PC-9 (cell line): ENCODE results near the gene LRP1. TPM values are rescaled to one million over a fixed set of nuclear protein-coding genes. Genes with fewer than 3 reads are reported as not detected.

Experiments used
- BruUV-seq: library from RNA; stranded (reverse); fragments of 400-500 nt; replicated peaks from 2 replicates; lab custom pipeline; 2021; lab: Mats Ljungman, UMichigan
- CTCF ChIA-PET: fragments of 300-600 bp; sonication (Branson Sonifier 250); formaldehyde crosslinking; loops from one replicate; lab custom pipeline; 2022; ENCODE audit warnings: antibody characterized with exemption; lab: Charles Lee
- POLR2A ChIA-PET: fragments of 300-600 bp; sonication (Branson Sonifier 250); formaldehyde crosslinking; loops from one replicate; lab custom pipeline; 2022; ENCODE audit warnings: antibody characterized with exemption; ENCODE audit not compliant: unreplicated experiment; lab: Charles Lee
- DNase-seq, 2 experiments: peaks; one replicate each; pipeline versions ENCODE4 v3.0.0 to v3.0.0-alpha.2; 2015 to 2022; ENCODE audit warnings: mixed read lengths in 1 of 2
- H2AFZ ChIP-seq: fragments of 200-600 bp; sonication (generic); 2 replicates; pipeline ENCODE4 v1.8.1; 2017; ENCODE audit warnings: antibody characterized with exemption
- H3F3A ChIP-seq: fragments of 200-600 bp; sonication (generic); 2 replicates; pipeline ENCODE4 v1.8.1; 2017; ENCODE audit warnings: antibody characterized with exemption, mild to moderate bottlenecking, low read depth; ENCODE audit not compliant: insufficient read depth
- H3K27ac ChIP-seq: fragments of 200-600 bp; sonication (generic); 2 replicates; pipeline ENCODE4 v1.6.1; 2016; ENCODE audit warnings: mixed run types
- H3K27me3 ChIP-seq: fragments of 200-600 bp; sonication (generic); 2 replicates; pipeline ENCODE4 v1.6.1; 2016; ENCODE audit warnings: low read depth, mixed run types; ENCODE audit not compliant: insufficient read depth
- H3K36me3 ChIP-seq: fragments of 200-600 bp; sonication (generic); 2 replicates; pipeline ENCODE4 v1.6.1; 2016; ENCODE audit warnings: low read depth, mixed run types
- H3K4me1 ChIP-seq: fragments of 200-600 bp; sonication (generic); replicated peaks from 2 replicates; pipeline ENCODE4 v1.6.1; 2016; ENCODE audit warnings: mixed run types; ENCODE audit not compliant: insufficient read depth
- H3K4me2 ChIP-seq: fragments of 200-600 bp; sonication (generic); 2 replicates; pipeline ENCODE4 v1.6.1; 2017; ENCODE audit warnings: mixed run types
- H3K4me3 ChIP-seq: fragments of 200-600 bp; sonication (generic); 2 replicates; pipeline ENCODE4 v1.6.1; 2016; ENCODE audit warnings: mixed run types
- H3K79me2 ChIP-seq: fragments of 200-600 bp; sonication (generic); 2 replicates; pipeline ENCODE4 v1.6.1; 2017; ENCODE audit warnings: low read depth, mixed run types
- H3K9me2 ChIP-seq: fragments of 200-600 bp; sonication (generic); 2 replicates; pipeline ENCODE4 v1.8.1; 2017; ENCODE audit warnings: mild to moderate bottlenecking; ENCODE audit not compliant: insufficient read depth
- H3K9me3 ChIP-seq: fragments of 200-600 bp; sonication (generic); 2 replicates; pipeline ENCODE4 v1.8.1; 2016; ENCODE audit warnings: low read depth; ENCODE audit not compliant: insufficient read depth
- H4K20me1 ChIP-seq: fragments of 200-600 bp; sonication (generic); 2 replicates; pipeline ENCODE4 v1.8.1; 2017; ENCODE audit not compliant: insufficient read depth
- CTCF ChIP-seq: fragments of 200-600 bp; sonication (generic); conservative IDR thresholded peaks from 2 replicates; pipeline ENCODE4 v1.6.1; 2017; ENCODE audit warnings: mixed run types, antibody characterized with exemption, mild to moderate bottlenecking, moderate library complexity
- EZH2 ChIP-seq: fragments of 200-600 bp; sonication (generic); IDR thresholded peaks from 2 replicates; pipeline ENCODE4 v1.8.0; 2017; ENCODE audit warnings: antibody characterized with exemption, low read depth
- intact Hi-C: fragments of 100-400 bp; cut with micrococcal nuclease; formaldehyde crosslinking; loops from one replicate; pipeline ENCODE4 v1.10.0; 2022; ENCODE audit not compliant: unreplicated experiment
- total RNA-seq: library from RNA; stranded (reverse); gene quantifications from 2 replicates; pipeline ENCODE4 v1.2.3, GENCODE V29; 2021

LRP1 gene
- total RNA-seq, 1 experiment from 2014 or later, result 51.4 TPM

- BruUV-seq, result no TSS peak
- ChIA-PET CTCF (no interaction called here), POLR2A (no interaction called here)
- Histone ChIP-seq H3K27ac (no peak overlapping the region), H3K36me3 (no peaks in the 10 kb centered on the region), H2AFZ (no peak overlapping the region), H3K9me2 (no peaks in the 10 kb centered on the region), H3K9me3 (no peaks in the 10 kb centered on the region), H3K4me3 (no peak overlapping the region), H3K4me1 (no peaks in the 10 kb centered on the region), H3F3A (no peaks in the 10 kb centered on the region), H3K79me2 (no peaks in the 10 kb centered on the region), H3K27me3 (no peaks in the 10 kb centered on the region), H3K4me2 (no peak overlapping the region), H4K20me1 (no peaks in the 10 kb centered on the region)
- intact Hi-C loops, result no loop called here
- no peak for DNase-seq
- TF ChIP-seq CTCF, result no peak
- TF ChIP-seq EZH2, result no peak
Measured at GRCh38 chr12:57198329-57198728, 70.0 kb downstream of the LRP1 start.

DNA sequence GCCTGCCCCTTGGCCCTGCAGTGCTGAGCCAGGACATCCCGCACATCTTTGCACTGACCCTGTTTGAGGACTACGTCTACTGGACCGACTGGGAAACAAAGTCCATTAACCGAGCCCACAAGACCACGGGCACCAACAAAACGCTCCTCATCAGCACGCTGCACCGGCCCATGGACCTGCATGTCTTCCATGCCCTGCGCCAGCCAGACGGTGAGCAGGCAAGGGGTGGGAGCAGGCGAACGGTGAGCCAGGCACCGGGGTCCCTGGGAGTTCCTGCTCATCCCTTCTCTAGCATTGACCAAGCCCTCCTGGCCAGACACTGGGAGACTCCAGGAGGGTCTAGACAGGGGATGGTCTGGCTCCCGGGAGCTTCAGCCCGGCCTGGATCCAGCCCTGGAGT is 70.9 kb downstream of the LRP1 start:
- no peaks in the 10 kb centered on the region for H3K27me3 ChIP-seq
- TF ChIP-seq CTCF, result no peak
- TF ChIP-seq EZH2, result no peak
- H3K9me3 ChIP-seq, result no peaks in the 10 kb centered on the region
- H3K4me2 ChIP-seq, result no peak overlapping the region
- H3K79me2 ChIP-seq, result no peaks in the 10 kb centered on the region
- H3K27ac ChIP-seq, result no peak overlapping the region
- DNase-seq, result no peak
- CTCF ChIA-PET, result no interaction called here
- no peak overlapping the region for H2AFZ ChIP-seq
- no peaks in the 10 kb centered on the region for H3F3A ChIP-seq
- H3K36me3 ChIP-seq, result no peaks in the 10 kb centered on the region
- no TSS peak for BruUV-seq
- intact Hi-C loops, result no loop called here
- H4K20me1 ChIP-seq, result no peaks in the 10 kb centered on the region
- POLR2A ChIA-PET, result no interaction called here
- H3K4me3 ChIP-seq, result no peak overlapping the region
- no peaks in the 10 kb centered on the region for H3K4me1 ChIP-seq
- no peaks in the 10 kb centered on the region for H3K9me2 ChIP-seq

- Histone ChIP-seq H3F3A (no peaks in the 10 kb centered on the region), H3K4me3 (no peak overlapping the region), H3K27ac (no peak overlapping the region), H3K36me3 (no peaks in the 10 kb centered on the region), H2AFZ (no peak overlapping the region), H3K79me2 (no peaks in the 10 kb centered on the region), H4K20me1 (no peaks in the 10 kb centered on the region), H3K4me1 (no peaks in the 10 kb centered on the region), H3K4me2 (no peak overlapping the region), H3K9me3 (no peaks in the 10 kb centered on the region), H3K27me3 (no peaks in the 10 kb centered on the region), H3K9me2 (no peaks in the 10 kb centered on the region)
- TF ChIP-seq EZH2 (no peak), CTCF (no peak)
- POLR2A ChIA-PET, result no interaction called here
- no peak for DNase-seq
- intact Hi-C loops, result no loop called here
- BruUV-seq, result no TSS peak
- CTCF ChIA-PET, result no interaction called here
Measured at GRCh38 chr12:57200497-57200896, 72.2 kb downstream of the LRP1 start.
